DOHH2 (cell line): Measurements from ENCODE around the gene ITLN1.

Source experiments
- H3F3A ChIP-seq: fragments of 200-600 bp; sonication (generic), shearing (Covaris generic); 2 replicates; pipeline ENCODE4 v1.6.0; 2016; ENCODE audit warnings: antibody characterized with exemption, mild to moderate bottlenecking; ENCODE audit not compliant: control insufficient read depth, insufficient read depth
- H3K27ac ChIP-seq: fragments of 200-600 bp; sonication (generic); 2 replicates; pipeline ENCODE4 v1.5.1; 2014; ENCODE audit warnings: low read depth, mild to moderate bottlenecking, low read length, moderate library complexity
- H3K27me3 ChIP-seq: fragments of 200-600 bp; sonication (generic); 2 replicates; pipeline ENCODE4 v1.6.1; 2014; ENCODE audit warnings: mild to moderate bottlenecking, low read length, mixed read lengths; ENCODE audit not compliant: control insufficient read depth
- H3K36me3 ChIP-seq: fragments of 200-600 bp; sonication (generic); 2 replicates; pipeline ENCODE4 v1.6.1; 2014; ENCODE audit warnings: mild to moderate bottlenecking, low read length, moderate library complexity, mixed read lengths; ENCODE audit not compliant: control insufficient read depth
- H3K4me1 ChIP-seq: fragments of 200-600 bp; sonication (generic); 2 replicates; pipeline ENCODE4 v1.6.1; 2014; ENCODE audit warnings: mild to moderate bottlenecking, low read length, mixed read lengths; ENCODE audit not compliant: control insufficient read depth
- H3K4me2 ChIP-seq: fragments of 200-600 bp; sonication (generic); 2 replicates; pipeline ENCODE4 v1.6.0; 2014; ENCODE audit warnings: mild to moderate bottlenecking, low read length, moderate library complexity
- H3K4me3 ChIP-seq: fragments of 200-600 bp; sonication (generic); 2 replicates; pipeline ENCODE4 v1.5.1; 2014; ENCODE audit warnings: mild to moderate bottlenecking, low read length, mixed read lengths
- H3K79me2 ChIP-seq: fragments of 200-600 bp; sonication (generic); 2 replicates; pipeline ENCODE4 v1.6.1; 2014; ENCODE audit warnings: mild to moderate bottlenecking, low read length, mixed read lengths; ENCODE audit not compliant: control insufficient read depth
- H3K9me2 ChIP-seq: fragments of 200-600 bp; sonication (generic); replicated peaks from 2 replicates; pipeline ENCODE4 v1.6.1; 2014; ENCODE audit warnings: mild to moderate bottlenecking, low read length, mixed read lengths; ENCODE audit not compliant: control insufficient read depth
- H3K9me3 ChIP-seq: fragments of 200-600 bp; sonication (generic); 2 replicates; pipeline ENCODE4 v1.6.1; 2014; ENCODE audit warnings: antibody characterized with exemption, low read length, mixed read lengths; ENCODE audit not compliant: control insufficient read depth, insufficient read depth
- H4K20me1 ChIP-seq: fragments of 200-600 bp; sonication (generic); 2 replicates; pipeline ENCODE4 v1.6.0; 2014; ENCODE audit warnings: low read depth, mild to moderate bottlenecking, antibody characterized with exemption, low read length, moderate library complexity; ENCODE audit not compliant: control insufficient read depth, insufficient read depth
- EZH2phosphoT487 ChIP-seq: fragments of 200-600 bp; sonication (generic); IDR thresholded peaks from 2 replicates; pipeline ENCODE4 v1.6.1; 2017; ENCODE audit warnings: borderline replicate concordance, mild to moderate bottlenecking, antibody characterized with exemption, low read length, moderate library complexity, mixed read lengths
- TF ChIP-seq, protein P1 (sequence below): fragments of 200-600 bp; sonication (generic); IDR thresholded peaks from one replicate; pipeline ENCODE4 v1.5.1; 2014; ENCODE audit warnings: antibody characterized with exemption, mild to moderate bottlenecking, low read depth, low read length; ENCODE audit not compliant: poor library complexity, severe bottlenecking

The ITLN1 gene

DNA sequence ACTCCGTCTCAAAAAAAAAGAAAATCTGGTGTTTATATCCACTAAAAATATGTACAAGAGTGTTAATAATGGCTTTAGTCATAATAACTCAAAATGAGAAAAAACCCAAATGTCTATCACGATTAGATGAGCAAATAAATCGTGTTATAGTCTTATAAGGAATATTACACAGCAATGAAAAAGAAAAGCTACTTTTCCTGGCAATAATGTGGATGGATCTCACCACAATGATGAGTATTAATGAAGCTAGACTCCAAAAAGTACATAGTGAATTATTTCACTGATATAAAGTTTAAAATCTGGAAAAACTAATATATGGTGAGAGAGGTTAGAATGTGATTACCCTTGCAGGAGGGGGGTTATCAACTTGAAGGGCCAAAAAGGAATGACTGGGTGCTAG, 32.0 kb downstream of the ITLN1 start:
- Histone ChIP-seq H3K4me3 (no peak overlapping the region), H3K79me2 (no peaks in the 10 kb centered on the region), H3K9me3 (no peaks in the 10 kb centered on the region), H3K9me2 (no peaks in the 10 kb centered on the region), H3K4me1 (no peaks in the 10 kb centered on the region), H3K27me3 (peaks cover 20% of the 10 kb centered on the region), H3F3A (no peaks in the 10 kb centered on the region), H3K27ac (no peak overlapping the region), H3K4me2 (no peak overlapping the region), H4K20me1 (no peaks in the 10 kb centered on the region), H3K36me3 (no peaks in the 10 kb centered on the region)
- TF ChIP-seq, protein P1, sequence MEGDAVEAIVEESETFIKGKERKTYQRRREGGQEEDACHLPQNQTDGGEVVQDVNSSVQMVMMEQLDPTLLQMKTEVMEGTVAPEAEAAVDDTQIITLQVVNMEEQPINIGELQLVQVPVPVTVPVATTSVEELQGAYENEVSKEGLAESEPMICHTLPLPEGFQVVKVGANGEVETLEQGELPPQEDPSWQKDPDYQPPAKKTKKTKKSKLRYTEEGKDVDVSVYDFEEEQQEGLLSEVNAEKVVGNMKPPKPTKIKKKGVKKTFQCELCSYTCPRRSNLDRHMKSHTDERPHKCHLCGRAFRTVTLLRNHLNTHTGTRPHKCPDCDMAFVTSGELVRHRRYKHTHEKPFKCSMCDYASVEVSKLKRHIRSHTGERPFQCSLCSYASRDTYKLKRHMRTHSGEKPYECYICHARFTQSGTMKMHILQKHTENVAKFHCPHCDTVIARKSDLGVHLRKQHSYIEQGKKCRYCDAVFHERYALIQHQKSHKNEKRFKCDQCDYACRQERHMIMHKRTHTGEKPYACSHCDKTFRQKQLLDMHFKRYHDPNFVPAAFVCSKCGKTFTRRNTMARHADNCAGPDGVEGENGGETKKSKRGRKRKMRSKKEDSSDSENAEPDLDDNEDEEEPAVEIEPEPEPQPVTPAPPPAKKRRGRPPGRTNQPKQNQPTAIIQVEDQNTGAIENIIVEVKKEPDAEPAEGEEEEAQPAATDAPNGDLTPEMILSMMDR = no peak
- TF ChIP-seq EZH2phosphoT487 = no peak

DNA sequence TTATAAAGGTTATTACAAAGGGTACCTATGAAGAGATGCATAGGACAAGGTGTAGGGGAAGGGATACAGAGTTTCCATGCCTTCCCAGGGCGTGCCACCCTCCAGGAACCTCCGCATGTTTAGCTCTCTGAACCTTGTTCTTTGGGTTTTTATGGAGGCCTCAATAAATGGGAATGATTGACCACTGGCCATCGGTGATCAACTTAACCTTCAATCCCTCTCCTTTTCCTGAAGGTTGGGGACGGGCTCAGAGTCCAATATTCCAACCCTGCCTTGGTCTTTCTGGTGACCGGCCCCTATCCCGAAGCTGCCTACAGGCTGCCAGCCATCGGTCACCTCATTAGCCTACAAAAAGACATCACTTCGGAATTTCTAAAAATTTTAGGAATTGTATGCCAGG, 34.0 kb downstream of the ITLN1 start:
- Histone ChIP-seq H3K4me3 (no peak overlapping the region), H3K36me3 (no peaks in the 10 kb centered on the region), H3K4me1 (no peaks in the 10 kb centered on the region), H3K4me2 (no peak overlapping the region), H4K20me1 (no peaks in the 10 kb centered on the region), H3K27ac (no peak overlapping the region), H3K79me2 (no peaks in the 10 kb centered on the region), H3F3A (no peaks in the 10 kb centered on the region), H3K27me3 (peaks cover 17% of the 10 kb centered on the region), H3K9me2 (no peaks in the 10 kb centered on the region), H3K9me3 (no peaks in the 10 kb centered on the region)
- TF ChIP-seq, protein P1 = no peak
- TF ChIP-seq EZH2phosphoT487 = no peak

- no peak overlapping the region for H3K4me3 ChIP-seq
- H3K27me3 ChIP-seq = peaks cover 13% of the 10 kb centered on the region
- no peak overlapping the region for H3K27ac ChIP-seq
- no peaks in the 10 kb centered on the region for H3K9me2 ChIP-seq
- no peak overlapping the region for H3K4me2 ChIP-seq
- no peaks in the 10 kb centered on the region for H3K9me3 ChIP-seq
- no peaks in the 10 kb centered on the region for H3K36me3 ChIP-seq
- no peaks in the 10 kb centered on the region for H3K4me1 ChIP-seq
- no peaks in the 10 kb centered on the region for H3K79me2 ChIP-seq
- no peak for TF ChIP-seq EZH2phosphoT487
- TF ChIP-seq, protein P1 = no peak
- no peaks in the 10 kb centered on the region for H4K20me1 ChIP-seq
- H3F3A ChIP-seq = no peaks in the 10 kb centered on the region
These were observed 34.4 kb downstream of the ITLN1 start for GRCh38 chr1:160850541-160850940.

- Histone ChIP-seq H3K4me3 (no peak overlapping the region), H3K27ac (no peak overlapping the region), H3K4me1 (peaks cover 23% of the 10 kb centered on the region), H3K79me2 (no peaks in the 10 kb centered on the region), H3K9me2 (no peaks in the 10 kb centered on the region), H3K36me3 (no peaks in the 10 kb centered on the region), H3K9me3 (no peaks in the 10 kb centered on the region), H4K20me1 (no peaks in the 10 kb centered on the region), H3K4me2 (no peak overlapping the region), H3F3A (no peaks in the 10 kb centered on the region), H3K27me3 (peaks cover 7% of the 10 kb centered on the region; the same call in 1 of the 2 replicates)
- TF ChIP-seq EZH2phosphoT487 = no peak
- TF ChIP-seq, protein P1 = no peak
These were observed 38.7 kb downstream of the ITLN1 start for GRCh38 chr1:160846281-160846680.
